ENCODE results near the gene CREB1. TPM values are rescaled to one million over a fixed set of nuclear protein-coding genes. Genes with fewer than 3 reads are reported as not detected.

CREB1 gene
- total and polyA plus RNA-seq, 4 donors, result 5.4 to 79.6 (median 35.1) TPM

GRCh38 chr2:207482630-207483029 lies 47.1 kb upstream of the CREB1 start:
- Histone ChIP-seq H3K4me3 (no peak overlapping the region), H3K27me3 (ENCODE audit: control insufficient read depth in 3 of 3, insufficient read depth in 3 of 3, low read length in 2 of 3) (no peaks in the 10 kb centered on the region), H3K36me3 (ENCODE audit: control insufficient read depth in 4 of 4, insufficient read depth in 4 of 4, low read length in 4 of 4) (no peaks in the 10 kb centered on the region), H3K27ac (ENCODE audit: low read depth in 1 of 2, low read length in 1 of 2) (no peak overlapping the region), H3K9ac (ENCODE audit: insufficient read depth in 1 of 2, low read length in 2 of 2) (no peak overlapping the region), H3K9me3 (ENCODE audit: control insufficient read depth in 4 of 4, insufficient read depth in 3 of 4, low read length in 3 of 4) (no peaks in the 10 kb centered on the region), H3K4me1 (ENCODE audit: control insufficient read depth in 5 of 5, insufficient read depth in 5 of 5, low read length in 5 of 5) (peaks cover 0 to 12% (median 0%) of the 10 kb centered on the region in 5 donors)
- TF ChIP-seq, protein P1, sequence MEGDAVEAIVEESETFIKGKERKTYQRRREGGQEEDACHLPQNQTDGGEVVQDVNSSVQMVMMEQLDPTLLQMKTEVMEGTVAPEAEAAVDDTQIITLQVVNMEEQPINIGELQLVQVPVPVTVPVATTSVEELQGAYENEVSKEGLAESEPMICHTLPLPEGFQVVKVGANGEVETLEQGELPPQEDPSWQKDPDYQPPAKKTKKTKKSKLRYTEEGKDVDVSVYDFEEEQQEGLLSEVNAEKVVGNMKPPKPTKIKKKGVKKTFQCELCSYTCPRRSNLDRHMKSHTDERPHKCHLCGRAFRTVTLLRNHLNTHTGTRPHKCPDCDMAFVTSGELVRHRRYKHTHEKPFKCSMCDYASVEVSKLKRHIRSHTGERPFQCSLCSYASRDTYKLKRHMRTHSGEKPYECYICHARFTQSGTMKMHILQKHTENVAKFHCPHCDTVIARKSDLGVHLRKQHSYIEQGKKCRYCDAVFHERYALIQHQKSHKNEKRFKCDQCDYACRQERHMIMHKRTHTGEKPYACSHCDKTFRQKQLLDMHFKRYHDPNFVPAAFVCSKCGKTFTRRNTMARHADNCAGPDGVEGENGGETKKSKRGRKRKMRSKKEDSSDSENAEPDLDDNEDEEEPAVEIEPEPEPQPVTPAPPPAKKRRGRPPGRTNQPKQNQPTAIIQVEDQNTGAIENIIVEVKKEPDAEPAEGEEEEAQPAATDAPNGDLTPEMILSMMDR (IDR thresholded peaks at IDR 0.05; ENCODE audit: control extremely low read depth, extremely low read depth), result no peak
- ATAC-seq (ENCODE audit: insufficient read depth, low FRiP score) (no peak), DNase-seq (no peak)
- 64 to 85% methylated on average over 3 of the region's 3 CpGs for WGBS, 2 donors

DNA sequence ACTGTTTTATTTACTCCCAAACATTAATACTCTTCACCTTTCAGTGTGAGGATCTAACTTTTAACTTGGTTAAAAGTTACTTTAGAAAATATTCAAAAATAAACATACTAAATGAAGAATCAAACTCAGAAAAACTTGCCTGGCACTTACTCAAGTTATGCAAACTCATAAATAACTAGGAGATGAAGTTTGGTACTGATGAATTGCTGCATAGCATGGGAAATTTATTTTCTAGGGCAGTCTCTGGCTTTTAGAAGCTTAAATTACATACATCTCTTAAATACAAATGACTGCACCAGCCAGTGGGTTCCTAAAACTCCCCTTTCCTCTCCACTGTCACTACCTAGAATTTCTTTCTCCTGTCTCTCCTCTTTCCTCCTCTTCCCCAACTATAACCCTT lies 46.7 kb upstream of the CREB1 start:
- ATAC-seq (ENCODE audit: insufficient read depth, low FRiP score), result no peak
- TF ChIP-seq, protein P1 (IDR thresholded peaks at IDR 0.05; ENCODE audit: control extremely low read depth, extremely low read depth), result no peak
- no peaks in the 10 kb centered on the region for H3K27me3 ChIP-seq (ENCODE audit: control insufficient read depth in 3 of 3, insufficient read depth in 3 of 3, low read length in 2 of 3)

GRCh38 chr2:207483477-207483876 lies 46.3 kb upstream of the CREB1 start:
- DNase-seq (no peak), ATAC-seq (ENCODE audit: insufficient read depth, low FRiP score) (no peak)
- H3K27ac ChIP-seq (ENCODE audit: low read depth in 1 of 2, low read length in 1 of 2), result peak overlapping the region in 1 of 2 donors; percentile 80
- H3K36me3 ChIP-seq (ENCODE audit: control insufficient read depth in 4 of 4, insufficient read depth in 4 of 4, low read length in 4 of 4), result no peaks in the 10 kb centered on the region
- no peak overlapping the region for H3K4me3 ChIP-seq
- no peaks in the 10 kb centered on the region for H3K27me3 ChIP-seq (ENCODE audit: control insufficient read depth in 3 of 3, insufficient read depth in 3 of 3, low read length in 2 of 3)
- WGBS, 2 donors, result 81 to 83% methylated on average over 4 of the region's 4 CpGs
- H3K9ac ChIP-seq (ENCODE audit: insufficient read depth in 1 of 2, low read length in 2 of 2), result no peak overlapping the region
- H3K9me3 ChIP-seq (ENCODE audit: control insufficient read depth in 4 of 4, insufficient read depth in 3 of 4, low read length in 3 of 4), result no peaks in the 10 kb centered on the region
- H3K4me1 ChIP-seq (ENCODE audit: control insufficient read depth in 5 of 5, insufficient read depth in 5 of 5, low read length in 5 of 5), result peaks cover 0 to 12% (median 0%) of the 10 kb centered on the region in 5 donors
- TF ChIP-seq, protein P1 (IDR thresholded peaks at IDR 0.05; ENCODE audit: control extremely low read depth, extremely low read depth), result no peak

More for the DNA sequence above, 46.7 kb upstream of the CREB1 start:
- H3K4me3 ChIP-seq, result no peak overlapping the region
- peak overlapping the region in 1 of 2 donors; percentile 80 for H3K27ac ChIP-seq (ENCODE audit: low read depth in 1 of 2, low read length in 1 of 2)
- no peak for DNase-seq
- H3K9ac ChIP-seq (ENCODE audit: insufficient read depth in 1 of 2, low read length in 2 of 2), result no peak overlapping the region
- no peaks in the 10 kb centered on the region for H3K36me3 ChIP-seq (ENCODE audit: control insufficient read depth in 4 of 4, insufficient read depth in 4 of 4, low read length in 4 of 4)
- peaks cover 0 to 12% (median 0%) of the 10 kb centered on the region in 5 donors for H3K4me1 ChIP-seq (ENCODE audit: control insufficient read depth in 5 of 5, insufficient read depth in 5 of 5, low read length in 5 of 5)
- no peaks in the 10 kb centered on the region for H3K9me3 ChIP-seq (ENCODE audit: control insufficient read depth in 4 of 4, insufficient read depth in 3 of 4, low read length in 3 of 4)
